SK-N-SH treated with all-trans-retinoic acid at 6 μM for 48 hours (cell line): ENCODE measurements around the gene SLC39A13.

Source experiments
- ATAC-seq: fragments of 200-7000 bp; cut with Tn5 transposase; 3 replicates; pipeline ENCODE4 v1.9.1; 2020; ENCODE audit warnings: mild to moderate bottlenecking, moderate library complexity
- ARNTL ChIP-seq: fragments of 450-650 bp; formaldehyde crosslinking; IDR thresholded peaks from 2 replicates; pipeline ENCODE4 v1.5.0; 2020; ENCODE audit warnings: low read depth, mild to moderate bottlenecking, moderate library complexity, borderline replicate concordance
- BACH2 ChIP-seq: fragments of 250-450 bp; sonication (Bioruptor Pico); IDR thresholded peaks from 2 replicates; pipeline ENCODE4 v1.9.0; 2021; ENCODE audit warnings: mild to moderate bottlenecking, borderline replicate concordance
- CSDC2 ChIP-seq: fragments of 250-450 bp; sonication (Bioruptor Pico); IDR thresholded peaks from 2 replicates; pipeline ENCODE4 v1.5.0; 2020; ENCODE audit warnings: mild to moderate bottlenecking, moderate library complexity
- ESRRG ChIP-seq: fragments of 250-450 bp; sonication (Bioruptor Pico); IDR thresholded peaks from 2 replicates; pipeline ENCODE4 v1.6.1; 2021; ENCODE audit warnings: mild to moderate bottlenecking
- GLIS3 ChIP-seq: fragments of 250-450 bp; sonication (Bioruptor Pico); IDR thresholded peaks from 2 replicates; pipeline ENCODE4 v1.5.0; 2020; ENCODE audit warnings: mild to moderate bottlenecking, moderate library complexity
- OSR1 ChIP-seq: fragments of 250-450 bp; sonication (Bioruptor Pico); IDR thresholded peaks from 2 replicates; pipeline ENCODE4 v1.8.0; 2022; ENCODE audit warnings: moderate library complexity, mild to moderate bottlenecking, inconsistent platforms
- PATZ1 ChIP-seq: fragments of 250-450 bp; sonication (Bioruptor Pico); IDR thresholded peaks from 2 replicates; pipeline ENCODE4 v1.8.0; 2020; ENCODE audit warnings: mild to moderate bottlenecking, moderate library complexity, borderline replicate concordance
- POU6F1 ChIP-seq: fragments of 250-450 bp; sonication (Bioruptor Pico); IDR thresholded peaks from 2 replicates; pipeline ENCODE4 v1.8.0; 2021; ENCODE audit warnings: low read depth, mild to moderate bottlenecking, moderate library complexity, borderline replicate concordance
- PPARA ChIP-seq: fragments of 250-450 bp; sonication (Bioruptor Pico); IDR thresholded peaks from 2 replicates; pipeline ENCODE4 v1.5.0; 2020; ENCODE audit warnings: mild to moderate bottlenecking, borderline replicate concordance
- SNAI2 ChIP-seq: fragments of 250-450 bp; sonication (Bioruptor Pico); IDR thresholded peaks from 2 replicates; pipeline ENCODE4 v1.5.0; 2020; ENCODE audit warnings: mild to moderate bottlenecking, moderate library complexity
- TOX ChIP-seq: fragments of 250-450 bp; sonication (Bioruptor Pico); IDR thresholded peaks from 2 replicates; pipeline ENCODE4 v1.8.0; 2021; ENCODE audit warnings: mild to moderate bottlenecking, moderate library complexity, borderline replicate concordance
- ZFP3 ChIP-seq: fragments of 250-450 bp; sonication (Bioruptor Pico); IDR thresholded peaks from 2 replicates; pipeline ENCODE4 v1.5.0; 2020; ENCODE audit warnings: mild to moderate bottlenecking, moderate library complexity
- ZFP30 ChIP-seq: fragments of 450-650 bp; formaldehyde crosslinking; IDR thresholded peaks from 2 replicates; pipeline ENCODE4 v1.5.0; 2022; ENCODE audit warnings: mild to moderate bottlenecking, moderate library complexity
- ZNF565 ChIP-seq: fragments of 450-650 bp; formaldehyde crosslinking; conservative IDR thresholded peaks from 2 replicates; pipeline ENCODE4 v1.5.0; 2020; ENCODE audit warnings: low read depth, mild to moderate bottlenecking, moderate library complexity
- ZNF70 ChIP-seq: fragments of 450-650 bp; formaldehyde crosslinking; IDR thresholded peaks from 2 replicates; pipeline ENCODE4 v1.5.0; 2020; ENCODE audit warnings: mild to moderate bottlenecking, moderate library complexity
- ZNF8 ChIP-seq: fragments of 450-650 bp; formaldehyde crosslinking; IDR thresholded peaks from 2 replicates; pipeline ENCODE4 v1.5.0; 2020; ENCODE audit warnings: mild to moderate bottlenecking, moderate library complexity
- TF ChIP-seq, protein P1 (sequence below): fragments of 250-450 bp; sonication (Bioruptor Pico); IDR thresholded peaks from 2 replicates; pipeline ENCODE4 v1.5.0; 2020; ENCODE audit warnings: mild to moderate bottlenecking, moderate library complexity
- TF ChIP-seq, protein P2 (sequence below): fragments of 250-450 bp; sonication (Bioruptor Pico); IDR thresholded peaks from 2 replicates; pipeline ENCODE4 v1.5.1; 2021; ENCODE audit warnings: mild to moderate bottlenecking, moderate library complexity
- TF ChIP-seq, protein P3 (sequence below): fragments of 250-450 bp; sonication (Bioruptor Pico); IDR thresholded peaks from 2 replicates; pipeline ENCODE4 v1.5.1; 2020; ENCODE audit warnings: low read depth, mild to moderate bottlenecking, moderate library complexity

SLC39A13 gene

DNA sequence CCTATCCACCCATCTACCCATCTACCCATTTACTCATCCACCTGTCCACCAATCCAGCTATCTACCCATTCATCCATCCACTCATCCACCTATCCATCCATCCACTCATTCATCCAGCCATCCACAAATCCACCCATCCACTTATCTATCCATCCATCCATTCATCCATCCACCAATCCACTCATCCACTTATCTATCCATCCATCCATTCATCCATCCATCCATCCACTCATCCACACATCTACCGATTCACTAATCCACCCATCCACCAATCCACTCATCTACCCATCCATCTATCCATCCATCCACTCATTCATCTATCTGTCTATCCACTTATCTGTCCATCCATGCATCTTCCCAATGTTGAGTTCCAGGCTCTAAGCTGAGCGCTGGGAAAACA lies 28.3 kb upstream of the SLC39A13 start:
- no peak for TF ChIP-seq ESRRG (CRISPR knock-in tag)
- TF ChIP-seq OSR1 (CRISPR knock-in tag) = no peak
- TF ChIP-seq ZNF8 (CRISPR knock-in tag) = no peak
- TF ChIP-seq ZNF70 = no peak
- TF ChIP-seq, protein P1, sequence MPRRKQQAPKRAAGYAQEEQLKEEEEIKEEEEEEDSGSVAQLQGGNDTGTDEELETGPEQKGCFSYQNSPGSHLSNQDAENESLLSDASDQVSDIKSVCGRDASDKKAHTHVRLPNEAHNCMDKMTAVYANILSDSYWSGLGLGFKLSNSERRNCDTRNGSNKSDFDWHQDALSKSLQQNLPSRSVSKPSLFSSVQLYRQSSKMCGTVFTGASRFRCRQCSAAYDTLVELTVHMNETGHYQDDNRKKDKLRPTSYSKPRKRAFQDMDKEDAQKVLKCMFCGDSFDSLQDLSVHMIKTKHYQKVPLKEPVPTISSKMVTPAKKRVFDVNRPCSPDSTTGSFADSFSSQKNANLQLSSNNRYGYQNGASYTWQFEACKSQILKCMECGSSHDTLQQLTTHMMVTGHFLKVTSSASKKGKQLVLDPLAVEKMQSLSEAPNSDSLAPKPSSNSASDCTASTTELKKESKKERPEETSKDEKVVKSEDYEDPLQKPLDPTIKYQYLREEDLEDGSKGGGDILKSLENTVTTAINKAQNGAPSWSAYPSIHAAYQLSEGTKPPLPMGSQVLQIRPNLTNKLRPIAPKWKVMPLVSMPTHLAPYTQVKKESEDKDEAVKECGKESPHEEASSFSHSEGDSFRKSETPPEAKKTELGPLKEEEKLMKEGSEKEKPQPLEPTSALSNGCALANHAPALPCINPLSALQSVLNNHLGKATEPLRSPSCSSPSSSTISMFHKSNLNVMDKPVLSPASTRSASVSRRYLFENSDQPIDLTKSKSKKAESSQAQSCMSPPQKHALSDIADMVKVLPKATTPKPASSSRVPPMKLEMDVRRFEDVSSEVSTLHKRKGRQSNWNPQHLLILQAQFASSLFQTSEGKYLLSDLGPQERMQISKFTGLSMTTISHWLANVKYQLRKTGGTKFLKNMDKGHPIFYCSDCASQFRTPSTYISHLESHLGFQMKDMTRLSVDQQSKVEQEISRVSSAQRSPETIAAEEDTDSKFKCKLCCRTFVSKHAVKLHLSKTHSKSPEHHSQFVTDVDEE (CRISPR knock-in tag) = no peak
- no peak for TF ChIP-seq POU6F1 (CRISPR knock-in tag)
- TF ChIP-seq ZFP30 (CRISPR knock-in tag) = no peak
- no peak for TF ChIP-seq CSDC2 (CRISPR knock-in tag)
- no peak for TF ChIP-seq TOX
- no peak for TF ChIP-seq SNAI2 (CRISPR knock-in tag)
- TF ChIP-seq BACH2 = no peak
- TF ChIP-seq PPARA (CRISPR knock-in tag) = no peak
- no peak for TF ChIP-seq ARNTL (CRISPR knock-in tag)
- no peak for TF ChIP-seq ZFP3 (CRISPR knock-in tag)
- TF ChIP-seq, protein P2, sequence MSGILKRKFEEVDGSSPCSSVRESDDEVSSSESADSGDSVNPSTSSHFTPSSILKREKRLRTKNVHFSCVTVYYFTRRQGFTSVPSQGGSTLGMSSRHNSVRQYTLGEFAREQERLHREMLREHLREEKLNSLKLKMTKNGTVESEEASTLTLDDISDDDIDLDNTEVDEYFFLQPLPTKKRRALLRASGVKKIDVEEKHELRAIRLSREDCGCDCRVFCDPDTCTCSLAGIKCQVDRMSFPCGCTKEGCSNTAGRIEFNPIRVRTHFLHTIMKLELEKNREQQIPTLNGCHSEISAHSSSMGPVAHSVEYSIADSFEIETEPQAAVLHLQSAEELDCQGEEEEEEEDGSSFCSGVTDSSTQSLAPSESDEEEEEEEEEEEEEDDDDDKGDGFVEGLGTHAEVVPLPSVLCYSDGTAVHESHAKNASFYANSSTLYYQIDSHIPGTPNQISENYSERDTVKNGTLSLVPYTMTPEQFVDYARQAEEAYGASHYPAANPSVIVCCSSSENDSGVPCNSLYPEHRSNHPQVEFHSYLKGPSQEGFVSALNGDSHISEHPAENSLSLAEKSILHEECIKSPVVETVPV = no peak
- no peak for ATAC-seq

- TF ChIP-seq PATZ1 (CRISPR knock-in tag) = no peak
- no peak for TF ChIP-seq ZNF565 (CRISPR knock-in tag)
- no peak for TF ChIP-seq CSDC2 (CRISPR knock-in tag)
- TF ChIP-seq, protein P1 (CRISPR knock-in tag) = no peak
- TF ChIP-seq GLIS3 (CRISPR knock-in tag) = no peak
- TF ChIP-seq, protein P3, sequence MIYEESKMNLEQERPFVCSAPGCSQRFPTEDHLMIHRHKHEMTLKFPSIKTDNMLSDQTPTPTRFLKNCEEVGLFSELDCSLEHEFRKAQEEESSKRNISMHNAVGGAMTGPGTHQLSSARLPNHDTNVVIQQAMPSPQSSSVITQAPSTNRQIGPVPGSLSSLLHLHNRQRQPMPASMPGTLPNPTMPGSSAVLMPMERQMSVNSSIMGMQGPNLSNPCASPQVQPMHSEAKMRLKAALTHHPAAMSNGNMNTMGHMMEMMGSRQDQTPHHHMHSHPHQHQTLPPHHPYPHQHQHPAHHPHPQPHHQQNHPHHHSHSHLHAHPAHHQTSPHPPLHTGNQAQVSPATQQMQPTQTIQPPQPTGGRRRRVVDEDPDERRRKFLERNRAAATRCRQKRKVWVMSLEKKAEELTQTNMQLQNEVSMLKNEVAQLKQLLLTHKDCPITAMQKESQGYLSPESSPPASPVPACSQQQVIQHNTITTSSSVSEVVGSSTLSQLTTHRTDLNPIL (CRISPR knock-in tag) = no peak
- no peak for TF ChIP-seq ZNF8 (CRISPR knock-in tag)
- TF ChIP-seq, protein P2 = no peak
- no peak for ATAC-seq
Measured at GRCh38 chr11:47383071-47383470, 25.3 kb upstream of the SLC39A13 start.
